ENCODE data around the gene KCNT2.

KCNT2 gene

GRCh38 chr1:196444634-196445033 lies 163.6 kb downstream of the KCNT2 start:
- no peak for DNase-seq

DNA sequence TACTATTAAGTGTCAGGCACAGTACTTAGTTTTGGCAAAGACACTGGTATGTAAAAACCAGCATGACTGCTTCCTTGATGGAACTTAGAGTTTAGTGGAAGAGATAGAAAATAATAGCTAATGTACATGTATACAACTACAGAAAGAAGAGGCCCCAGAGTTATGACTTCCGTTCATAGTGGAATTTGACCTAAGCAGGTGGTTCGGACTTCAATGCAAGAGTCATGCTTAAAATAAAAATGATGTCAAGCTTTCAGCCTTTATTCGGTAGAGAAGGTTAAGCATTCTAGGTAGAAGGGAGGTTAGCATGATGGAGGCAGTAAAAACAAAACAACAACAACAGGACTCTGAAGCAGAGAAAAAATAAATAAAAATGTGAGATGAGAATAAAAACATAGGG lies 165.9 kb downstream of the KCNT2 start:
- DNase-seq, result no peak

DNA sequence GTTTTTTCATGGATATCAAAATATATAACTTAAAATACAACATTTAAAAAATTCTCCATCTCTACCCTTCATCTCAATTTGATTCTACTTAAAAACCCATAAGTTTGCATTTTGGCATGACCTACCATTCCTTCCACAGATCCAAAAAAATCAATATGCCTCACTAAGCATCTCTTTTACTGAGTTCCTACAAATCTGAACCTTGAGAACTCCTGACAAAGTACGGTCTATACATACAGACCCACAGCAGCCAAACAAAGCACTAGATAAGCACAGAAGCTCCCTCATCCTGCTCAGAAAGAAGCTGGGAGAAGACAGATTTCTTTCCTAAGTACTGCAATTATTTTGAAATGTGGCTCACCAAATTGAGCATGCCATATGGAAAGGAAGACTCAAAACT lies 167.5 kb downstream of the KCNT2 start:
- DNase-seq, result no peak

- no peak for DNase-seq
Measured at GRCh38 chr1:196438329-196438728, 169.9 kb downstream of the KCNT2 start.

- no peak for DNase-seq
Measured at GRCh38 chr1:196437671-196438070, 170.6 kb downstream of the KCNT2 start.

GRCh38 chr1:196433000-196433399 lies 175.2 kb downstream of the KCNT2 start:
- DNase-seq, result no peak

DNA sequence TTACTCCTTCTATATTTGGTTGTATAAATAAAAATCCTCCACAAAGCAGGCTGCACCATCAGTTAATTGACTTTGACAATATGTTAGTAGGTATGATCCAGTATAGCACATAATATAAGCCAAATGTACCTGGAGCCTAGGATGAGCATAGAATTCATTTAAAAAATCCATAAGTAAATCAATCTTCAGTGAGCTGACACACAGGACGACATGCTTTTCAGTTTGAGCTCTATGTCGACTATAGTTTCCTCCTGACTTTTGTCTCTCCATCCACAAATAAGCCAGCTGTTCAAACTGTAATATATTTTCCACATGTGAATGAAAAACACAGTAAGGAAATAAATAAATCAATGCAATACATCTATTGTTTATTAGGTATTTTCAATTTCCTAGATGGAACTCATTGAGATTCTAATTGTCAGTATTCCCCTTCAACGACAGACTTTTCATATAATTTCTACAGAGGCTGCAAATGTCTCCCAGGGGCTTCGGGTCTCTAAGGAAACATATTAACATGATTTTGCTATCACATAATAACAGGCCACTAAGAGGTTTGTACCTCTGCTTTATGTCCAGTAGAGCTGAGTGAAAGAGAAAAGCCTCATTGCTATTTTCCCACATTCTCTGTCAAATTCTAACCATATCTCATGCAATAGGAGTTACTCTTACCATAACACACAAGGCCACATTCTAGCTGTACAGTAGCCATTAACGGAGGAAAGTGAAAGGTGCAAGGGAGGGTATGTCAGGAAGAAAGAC lies 180.1 kb downstream of the KCNT2 start:
- no peak for DNase-seq

GRCh38 chr1:196425513-196425912 lies 182.7 kb downstream of the KCNT2 start:
- no peak for DNase-seq

GRCh38 chr1:196423612-196424011 lies 184.6 kb downstream of the KCNT2 start:
- no peak for DNase-seq

DNA sequence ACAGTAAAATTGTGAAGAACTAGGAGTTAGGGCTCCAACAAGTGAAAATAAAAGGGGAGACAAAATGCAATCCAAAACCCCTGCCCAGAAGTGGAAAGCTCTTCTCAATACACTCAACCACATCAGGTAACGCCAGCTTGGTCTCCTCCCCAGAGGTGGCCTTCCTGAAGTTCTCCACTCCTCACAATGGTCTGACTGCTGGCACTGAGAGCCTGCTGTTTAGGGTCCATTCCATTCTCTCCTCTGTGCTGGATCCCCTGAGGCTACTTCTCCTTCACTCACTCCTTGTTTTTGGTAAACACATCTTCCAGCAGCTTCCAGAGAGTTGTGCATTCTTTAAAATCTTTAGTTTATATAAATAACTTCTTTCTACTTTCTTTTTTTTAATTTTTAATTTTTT lies 189.5 kb downstream of the KCNT2 start:
- no peak for DNase-seq

DNA sequence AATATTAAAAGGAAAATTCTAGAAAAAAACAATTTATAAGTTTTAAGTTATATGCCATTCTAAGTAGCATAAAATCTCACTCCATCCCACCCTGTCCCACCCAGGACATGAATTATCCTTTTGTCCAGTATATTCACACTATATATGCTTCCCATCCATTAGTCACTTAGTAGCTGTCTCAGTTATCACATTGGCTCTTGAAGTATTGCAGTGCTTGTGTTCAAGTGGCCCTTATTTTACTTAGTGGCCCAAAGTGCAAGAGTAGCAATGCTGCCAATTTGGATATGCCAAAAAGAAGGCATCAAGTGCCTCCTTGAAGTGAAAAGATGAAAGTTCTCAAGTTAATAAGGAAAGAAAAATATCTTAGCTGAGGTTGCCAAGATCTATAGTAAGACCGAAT lies 192.3 kb downstream of the KCNT2 start:
- no peak for DNase-seq

GRCh38 chr1:196412326-196412725 lies 195.9 kb downstream of the KCNT2 start:
- no peak for DNase-seq

DNA sequence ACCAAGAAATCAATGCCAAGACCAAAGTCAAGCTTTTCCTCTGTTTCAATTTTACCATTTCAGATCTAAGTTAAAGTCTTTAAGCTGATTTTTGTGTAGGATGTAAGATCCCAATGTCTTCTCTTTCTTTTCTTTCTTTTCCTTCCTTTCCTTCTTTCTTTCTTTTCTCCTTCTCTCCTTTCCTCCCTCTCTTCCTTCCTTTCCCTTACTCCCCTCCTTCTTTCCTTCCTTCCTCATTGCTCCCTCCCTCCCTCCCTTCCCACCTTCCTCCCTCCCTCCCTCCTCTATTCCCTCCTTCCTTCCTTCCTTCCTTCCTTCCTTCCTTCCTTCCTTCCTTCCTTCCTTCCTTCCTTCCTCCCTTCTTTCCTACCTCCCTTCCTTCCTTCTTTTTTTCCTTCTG lies 197.5 kb downstream of the KCNT2 start:
- DNase-seq, result no peak

GRCh38 chr1:196409586-196409985 lies 198.7 kb downstream of the KCNT2 start:
- DNase-seq, result no peak

DNA sequence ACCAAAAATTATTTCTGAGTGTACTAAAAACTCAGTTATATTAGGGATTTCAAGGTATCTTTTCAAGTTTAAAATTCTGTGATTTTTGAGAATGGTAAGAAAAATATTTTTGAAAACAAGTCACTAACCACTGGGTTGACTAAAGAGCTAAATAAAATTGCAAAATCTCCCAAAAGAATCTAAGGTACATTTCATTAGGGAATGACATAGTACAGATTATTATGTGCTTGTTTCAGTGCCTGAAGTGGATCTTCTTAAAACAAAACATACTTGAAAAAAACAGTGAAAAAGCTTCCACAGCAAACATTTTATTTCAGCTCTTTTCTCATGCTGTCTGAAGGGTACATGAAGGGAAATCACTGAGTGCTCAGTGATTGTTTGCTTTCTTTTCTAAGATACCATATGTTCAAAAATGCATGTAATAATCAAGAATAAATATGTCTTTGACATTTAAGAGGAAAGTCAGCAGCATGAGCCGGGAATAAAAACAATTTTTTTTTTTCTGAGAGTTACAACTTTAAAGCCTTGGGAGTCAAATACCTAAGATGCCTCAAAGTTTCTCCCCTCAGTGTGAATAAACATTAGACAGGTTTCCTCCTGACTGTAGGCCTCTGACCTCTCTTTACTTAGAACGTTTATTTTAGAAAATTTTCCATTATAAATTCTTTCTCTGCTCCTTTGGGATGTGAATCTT lies 200.7 kb downstream of the KCNT2 start:
- no peak for DNase-seq

DNA sequence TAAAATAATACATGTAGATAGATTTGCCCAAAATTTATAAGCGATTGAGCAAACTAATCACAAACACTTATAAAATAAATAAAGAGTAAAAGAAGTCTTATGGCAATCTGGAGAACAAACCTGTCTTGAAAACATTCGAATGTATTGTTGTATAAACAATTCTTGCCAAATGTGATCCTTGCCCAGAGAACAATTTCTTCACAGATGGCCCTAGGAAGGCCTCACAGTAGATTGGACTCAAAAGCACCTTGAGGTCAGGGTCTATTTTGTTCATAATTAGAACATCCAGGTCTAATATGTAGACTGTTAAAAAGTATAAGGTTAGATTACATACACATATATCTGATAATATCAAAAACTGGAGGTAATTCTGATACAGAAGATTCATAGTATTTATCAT lies 202.4 kb downstream of the KCNT2 start:
- DNase-seq, result no peak

DNA sequence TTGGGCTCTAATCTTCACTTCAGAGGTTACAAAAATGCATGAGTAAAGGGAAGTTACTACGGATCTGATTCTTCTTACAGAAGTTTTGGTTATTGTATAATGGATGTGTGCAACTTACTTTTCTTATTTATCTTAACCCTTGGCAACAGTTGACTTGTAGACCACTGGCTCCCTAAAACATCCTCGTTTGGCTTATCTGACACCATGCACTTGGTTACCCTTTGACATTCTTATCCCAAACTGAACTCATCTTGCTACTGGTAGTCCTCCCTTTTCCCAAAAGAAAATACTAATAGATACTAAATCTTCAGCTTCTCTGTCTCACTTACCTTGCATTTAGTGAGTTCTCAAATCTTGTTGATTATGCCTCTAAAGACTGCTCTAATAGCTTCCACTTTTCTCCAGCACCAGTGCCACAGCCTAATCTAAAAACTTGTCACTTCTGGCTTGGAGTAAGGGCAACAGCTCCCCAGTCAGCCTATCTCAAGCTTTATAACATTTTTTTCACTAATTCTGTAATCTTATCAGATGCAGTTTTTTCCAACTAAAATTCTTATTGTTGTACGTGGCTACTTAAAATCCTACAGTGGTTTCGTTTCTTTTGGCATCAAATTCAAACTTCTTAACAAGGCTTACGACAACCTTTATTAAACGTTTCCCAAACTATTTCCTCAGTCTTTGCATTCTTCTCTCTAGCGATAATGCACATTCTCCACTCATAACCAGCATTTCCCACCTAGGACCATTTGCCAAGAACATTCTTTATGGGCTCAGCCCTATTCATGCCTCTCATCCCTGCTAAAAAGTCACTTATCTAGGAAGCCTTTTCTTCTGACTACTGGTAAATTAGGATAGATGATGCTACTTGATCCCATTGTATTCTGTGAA lies 204.2 kb downstream of the KCNT2 start:
- DNase-seq, result no peak

DNA sequence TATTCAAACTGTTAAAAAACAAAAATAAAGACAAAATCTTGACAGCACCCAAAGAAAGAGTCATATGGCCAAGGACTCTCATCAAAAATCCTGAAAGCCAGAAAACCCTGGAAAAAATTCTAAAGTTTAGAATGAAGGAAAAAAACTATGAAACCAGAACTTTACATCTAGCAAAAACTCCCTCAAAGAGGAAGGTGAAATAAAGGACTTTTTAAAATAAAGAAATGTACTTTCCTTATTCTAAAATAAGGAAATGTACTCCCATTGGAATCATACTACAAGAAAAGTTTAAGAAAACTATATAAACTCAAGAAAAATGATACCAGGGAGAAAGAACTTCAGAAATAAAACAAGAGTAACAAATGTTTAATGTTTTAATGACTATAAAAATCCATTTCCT lies 206.3 kb downstream of the KCNT2 start:
- no peak for DNase-seq

DNA sequence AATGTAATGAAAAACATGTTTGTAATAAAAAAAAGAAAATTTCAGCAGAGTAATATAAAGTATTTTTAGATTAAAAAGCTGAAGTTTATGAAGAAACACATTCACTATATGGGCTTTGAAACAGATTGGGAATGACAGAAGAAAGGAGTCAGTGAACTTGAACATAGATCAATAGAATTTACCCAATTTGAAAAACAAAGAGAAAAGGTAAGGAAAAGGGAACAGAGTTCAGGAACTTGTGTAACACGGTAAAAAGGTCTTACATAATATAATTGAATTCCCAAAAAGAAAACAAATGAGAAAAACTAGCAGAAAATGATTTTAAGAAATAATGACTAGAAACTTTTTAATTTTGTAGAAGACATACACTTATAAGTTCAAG lies 206.8 kb downstream of the KCNT2 start:
- no peak for DNase-seq

- DNase-seq, result no peak
Measured at GRCh38 chr1:196400478-196401451, 207.5 kb downstream of the KCNT2 start.

DNA sequence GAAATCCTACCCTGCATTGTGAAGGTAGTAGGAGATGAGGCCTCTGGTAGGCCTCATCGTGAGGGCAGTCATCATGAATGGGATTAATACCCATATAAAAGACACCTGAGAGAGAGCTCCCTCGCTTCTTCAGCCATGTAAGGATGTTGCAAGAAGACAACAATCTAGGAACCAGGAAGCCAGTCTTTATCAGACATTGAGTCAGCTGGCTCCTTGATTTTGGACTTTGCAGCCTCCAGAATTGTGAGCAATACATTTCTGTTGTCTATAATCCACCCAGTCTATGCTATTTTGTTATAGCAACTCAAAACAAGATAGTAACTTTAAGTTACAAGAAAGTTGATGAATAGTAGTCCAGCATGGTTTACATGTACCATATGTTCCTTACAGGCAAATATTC lies 208.5 kb downstream of the KCNT2 start:
- DNase-seq, result no peak

DNA sequence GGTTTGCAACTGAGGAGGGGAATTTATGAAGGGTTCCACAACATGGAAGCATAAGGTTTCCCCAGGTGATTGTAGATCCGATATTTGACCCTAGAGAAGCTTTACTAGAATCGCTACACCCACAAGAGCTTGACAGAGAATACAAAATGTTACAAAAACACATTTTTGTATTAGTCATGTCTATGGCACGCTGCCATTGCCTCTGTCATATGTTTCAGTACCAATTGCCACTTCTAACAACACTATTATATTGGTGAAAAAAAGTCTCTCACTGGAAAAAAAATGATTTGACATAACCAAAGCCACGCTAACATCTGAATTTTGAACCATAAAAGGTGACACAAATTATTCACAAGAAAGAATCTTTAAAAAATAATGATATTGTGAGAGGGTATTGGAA lies 214.5 kb downstream of the KCNT2 start:
- no peak for DNase-seq
